Thoracic aorta (tissue), 2 donors: ENCODE data around the gene PMEL. TPM values are rescaled to one million over a fixed set of nuclear protein-coding genes. Genes with fewer than 3 reads are reported as not detected.

Experiments used
- ATAC-seq: fragments of 150-250 bp; one replicate; pipeline ENCODE4 v1.8.0; 2017; ENCODE audit warnings: low read depth; ENCODE audit not compliant: insufficient number of reproducible peaks, low FRiP score
- DNase-seq: peaks from one replicate; pipeline ENCODE4 v3.0.0-alpha.2; 2020; ENCODE audit warnings: low spot score
- H3K27ac ChIP-seq, 2 donors: fragments of 200-600 bp; sonication (generic); 1 replicate in 1 of 2; 2 replicates in 1 of 2; pipeline ENCODE4 v1.5.1; 2016; ENCODE audit warnings: mild to moderate bottlenecking in 2 of 2, moderate library complexity in 2 of 2
- H3K27me3 ChIP-seq: fragments of 200-600 bp; sonication (generic); replicated peaks from 2 replicates; pipeline ENCODE4 v1.6.0; 2016; ENCODE audit warnings: mild to moderate bottlenecking; ENCODE audit not compliant: insufficient read depth
- H3K36me3 ChIP-seq: fragments of 200-600 bp; sonication (generic); one replicate; pipeline ENCODE4 v1.5.1; 2016
- H3K4me1 ChIP-seq, 2 donors: fragments of 200-600 bp; sonication (generic); 1 replicate in 1 of 2; 2 replicates in 1 of 2; pipeline versions ENCODE4 v1.5.1 to v1.6.0; 2016; ENCODE audit warnings: low read depth in 2 of 2, mild to moderate bottlenecking in 1 of 2; ENCODE audit not compliant: control insufficient read depth in 1 of 2
- H3K4me3 ChIP-seq: fragments of 200-600 bp; sonication (generic); 2 replicates; pipeline ENCODE4 v1.5.1; 2016; ENCODE audit warnings: mild to moderate bottlenecking
- H3K9me3 ChIP-seq: fragments of 200-600 bp; sonication (generic); 2 replicates; pipeline ENCODE4 v1.5.1; 2016
- CTCF ChIP-seq: fragments of 200-600 bp; sonication (generic); IDR thresholded peaks from one replicate; pipeline ENCODE4 v1.5.1; 2019; ENCODE audit warnings: antibody characterized with exemption
- total RNA-seq, 2 donors: library from RNA; depleted of rRNA; stranded (reverse); fragments of >200 nt; gene quantifications; one replicate each; pipeline versions ENCODE4 v1.1.0 to v1.2.3, GENCODE V29; 2016

PMEL gene
- total RNA-seq, 2 donors from 2014 or later, result 0.99 TPM; not detected in 1

- Histone ChIP-seq H3K27ac (no peak overlapping the region), H3K4me3 (no peak overlapping the region), H3K4me1 (peaks cover under 1 to 7% of the 10 kb centered on the region in 2 donors), H3K36me3 (no peaks in the 10 kb centered on the region), H3K9me3 (no peaks in the 10 kb centered on the region), H3K27me3 (no peaks in the 10 kb centered on the region)
- no peak for TF ChIP-seq CTCF
- no peak for ATAC-seq
- no peak for DNase-seq
These were observed 50.4 kb downstream of the PMEL start for GRCh38 chr12:55915482-55915859.

- Histone ChIP-seq H3K9me3 (no peaks in the 10 kb centered on the region), H3K36me3 (no peaks in the 10 kb centered on the region), H3K4me1 (peaks cover 6 to 14% of the 10 kb centered on the region in 2 donors), H3K4me3 (no peak overlapping the region), H3K27ac (no peak overlapping the region), H3K27me3 (no peaks in the 10 kb centered on the region)
- no peak for TF ChIP-seq CTCF
- DNase-seq, result no peak
- ATAC-seq, result no peak
These were observed 52.9 kb downstream of the PMEL start for GRCh38 chr12:55912908-55913307.

GRCh38 chr12:55909513-55909884 is 56.3 kb downstream of the PMEL start:
- H3K27ac ChIP-seq, result peak overlapping the region in 1 of 2 donors; percentile 58
- no peaks in the 10 kb centered on the region for H3K27me3 ChIP-seq
- ATAC-seq (no peak), DNase-seq (no peak)
- peaks cover 6 to 14% of the 10 kb centered on the region in 2 donors for H3K4me1 ChIP-seq
- H3K9me3 ChIP-seq, result no peaks in the 10 kb centered on the region
- H3K4me3 ChIP-seq, result no peak overlapping the region
- no peak for TF ChIP-seq CTCF
- no peaks in the 10 kb centered on the region for H3K36me3 ChIP-seq

GRCh38 chr12:55908726-55909512 is 56.9 kb downstream of the PMEL start:
- Histone ChIP-seq H3K4me3 (no peak overlapping the region), H3K36me3 (no peaks in the 10 kb centered on the region), H3K4me1 (peaks cover 6 to 14% of the 10 kb centered on the region in 2 donors), H3K27me3 (no peaks in the 10 kb centered on the region), H3K27ac (peak overlapping the region; percentile 58 to 60), H3K9me3 (no peaks in the 10 kb centered on the region)
- DNase-seq, result no peak
- ATAC-seq, result no peak
- TF ChIP-seq CTCF, result no peak

GRCh38 chr12:55906056-55906455 is 59.8 kb downstream of the PMEL start:
- H3K4me3 ChIP-seq, result no peak overlapping the region
- H3K4me1 ChIP-seq, result peaks cover 6 to 14% of the 10 kb centered on the region in 2 donors
- TF ChIP-seq CTCF, result no peak
- no peaks in the 10 kb centered on the region for H3K9me3 ChIP-seq
- H3K27me3 ChIP-seq, result no peaks in the 10 kb centered on the region
- no peak for ATAC-seq
- H3K36me3 ChIP-seq, result peaks cover 16% of the 10 kb centered on the region
- no peak for DNase-seq
- H3K27ac ChIP-seq, result no peak overlapping the region

Other genes starting within 250 kb of the PMEL start
- gene BLOC1S1, start 250.0 kb downstream of the PMEL start, total RNA-seq, result 100 to 1,000 TPM; 113 to 117 TPM
- gene RDH5, start 245.6 kb downstream of the PMEL start, total RNA-seq, result 10 to 100 TPM; 24.4 to 29.5 TPM
- 100 to 1,000 TPM; 615 to 776 TPM for gene CD63, start 237.0 kb downstream of the PMEL start, total RNA-seq
- 1 to 10 TPM; 3.0 to 9.7 TPM for gene GDF11, start 222.9 kb downstream of the PMEL start, total RNA-seq
- 10 to 100 TPM; 39.1 to 49.2 TPM for gene SARNP, start 148.3 kb downstream of the PMEL start, total RNA-seq
- gene ORMDL2, start 148.0 kb downstream of the PMEL start, total RNA-seq, result 10 to 100 TPM; 13.8 to 16.2 TPM
- gene DNAJC14, start 136.5 kb downstream of the PMEL start, total RNA-seq, result 10 to 100 TPM; 27.5 to 39.6 TPM
- 10 to 100 TPM; 72.9 to 85.0 TPM for gene MMP19, start 123.1 kb downstream of the PMEL start, total RNA-seq
- gene PYM1, start 38.1 kb downstream of the PMEL start, total RNA-seq, result 10 to 100 TPM; 19.0 to 31.6 TPM
- 100 to 1,000 TPM in 1 of 2 donors, 10 to 100 TPM in 1; 72.8 to 104 TPM for gene DGKA, start 34.9 kb downstream of the PMEL start, total RNA-seq
- gene CDK2, start 788 bp upstream of the PMEL start, total RNA-seq, result 10 to 100 TPM; 18.0 to 32.5 TPM
- 10 to 100 TPM; 70.3 to 89.2 TPM for gene RAB5B, start 8.0 kb upstream of the PMEL start, total RNA-seq
- gene SUOX, start 31.2 kb upstream of the PMEL start, total RNA-seq, result 10 to 100 TPM; 17.6 to 20.6 TPM
- 1 to 10 TPM; 4.5 to 7.6 TPM for gene IKZF4, start 55.0 kb upstream of the PMEL start, total RNA-seq
- 1,000 to 10,000 TPM in 1 of 2 donors, 100 to 1,000 TPM in 1; 103 to 1,114 TPM for gene RPS26, start 75.9 kb upstream of the PMEL start, total RNA-seq
- 1 to 10 TPM; 1.1 to 3.2 TPM for gene ERBB3, start 114.1 kb upstream of the PMEL start, total RNA-seq
- gene PA2G4, start 138.5 kb upstream of the PMEL start, total RNA-seq, result 100 to 1,000 TPM in 1 of 2 donors, 10 to 100 TPM in 1; 53.2 to 111 TPM
- 1,000 to 10,000 TPM in 1 of 2 donors, 100 to 1,000 TPM in 1; 923 to 1,490 TPM for gene RPL41, start 150.6 kb upstream of the PMEL start, total RNA-seq
- gene ZC3H10, start 152.2 kb upstream of the PMEL start, total RNA-seq, result 1 to 10 TPM; 4.1 to 7.1 TPM
- gene ESYT1, start 162.2 kb upstream of the PMEL start, total RNA-seq, result 100 to 1,000 TPM; 113 to 128 TPM
- 10 to 100 TPM; 17.1 to 19.1 TPM for gene MYL6B, start 186.5 kb upstream of the PMEL start, total RNA-seq
- 1,000 to 10,000 TPM; 1,762 to 3,064 TPM for gene MYL6, start 192.3 kb upstream of the PMEL start, total RNA-seq
- 100 to 1,000 TPM in 1 of 2 donors, 10 to 100 TPM in 1; 68.6 to 109 TPM for gene SMARCC2, start 223.4 kb upstream of the PMEL start, total RNA-seq